PC-3 (cell line): ENCODE measurements around the gene AGRN. TPM values are rescaled to one million over a fixed set of nuclear protein-coding genes. Genes with fewer than 3 reads are reported as not detected.
"Not testable (repeated sequence)": the region's sequence is repeated elsewhere in the genome, so short reads cannot be mapped to it uniquely, and the experiment has no call there.

Source experiments
- ATAC-seq: fragments of 200-7000 bp; cut with Tn5 transposase; 2 replicates; pipeline ENCODE4 v1.9.1; 2020; ENCODE audit warnings: mild to moderate bottlenecking, moderate library complexity
- BruUV-seq: library from RNA; stranded (reverse); fragments of 400-500 nt; replicated peaks from 2 replicates; lab custom pipeline; 2021; lab: Mats Ljungman, UMichigan
- CTCF ChIA-PET: fragments of 300-600 bp; sonication (Branson Sonifier 250); formaldehyde crosslinking; loops from one replicate; lab custom pipeline; 2022; ENCODE audit warnings: antibody characterized with exemption; lab: Charles Lee
- POLR2A ChIA-PET: fragments of 300-600 bp; sonication (Branson Sonifier 250); formaldehyde crosslinking; loops from one replicate; lab custom pipeline; 2022; ENCODE audit warnings: antibody characterized with exemption; ENCODE audit not compliant: unreplicated experiment; lab: Charles Lee
- DNase-seq: peaks from one replicate; pipeline ENCODE4 v3.0.0-alpha.2; 2015
- H2AFZ ChIP-seq: fragments of 300-600 bp; sonication (generic); 2 replicates; pipeline ENCODE4 v1.6.0; 2016; ENCODE audit warnings: antibody characterized with exemption, low read length
- H3F3A ChIP-seq: fragments of 300-600 bp; sonication (generic); one replicate; pipeline ENCODE4 v1.6.0; 2017; ENCODE audit warnings: antibody characterized with exemption, low read length, control low read depth, mild to moderate bottlenecking; ENCODE audit not compliant: unreplicated experiment
- H3K27ac ChIP-seq: fragments of 300-600 bp; sonication (generic); 2 replicates; pipeline ENCODE4 v1.5.1; 2016; ENCODE audit warnings: mild to moderate bottlenecking, low read length
- H3K27me3 ChIP-seq: fragments of 300-600 bp; sonication (generic); 2 replicates; pipeline ENCODE4 v1.6.1; 2016; ENCODE audit warnings: low read length, mixed read lengths
- H3K36me3 ChIP-seq: fragments of 300-600 bp; sonication (generic); 2 replicates; pipeline ENCODE4 v1.6.1; 2016; ENCODE audit warnings: low read depth, mixed run types, low read length, mixed read lengths
- H3K4me1 ChIP-seq: fragments of 300-600 bp; sonication (generic); 2 replicates; pipeline ENCODE4 v1.5.1; 2016; ENCODE audit warnings: low read length; ENCODE audit not compliant: insufficient read depth
- H3K4me2 ChIP-seq: fragments of 300-600 bp; sonication (generic); 2 replicates; pipeline ENCODE4 v1.6.0; 2016; ENCODE audit warnings: low read length
- H3K4me3 ChIP-seq: fragments of 300-600 bp; sonication (generic); 2 replicates; pipeline ENCODE4 v1.5.1; 2016; ENCODE audit warnings: mild to moderate bottlenecking, low read length, mixed read lengths
- H3K79me2 ChIP-seq: fragments of 300-600 bp; sonication (generic); 2 replicates; pipeline ENCODE4 v1.6.1; 2017; ENCODE audit warnings: low read length, mixed read lengths
- H3K9ac ChIP-seq: fragments of 300-600 bp; sonication (generic); 2 replicates; pipeline ENCODE4 v1.6.0; 2016; ENCODE audit warnings: mild to moderate bottlenecking, low read length
- H3K9me2 ChIP-seq: fragments of 300-600 bp; sonication (generic); replicated peaks from 2 replicates; pipeline ENCODE4 v1.6.1; 2016; ENCODE audit warnings: mixed run types, low read length, mixed read lengths
- H3K9me3 ChIP-seq: fragments of 300-600 bp; sonication (generic); 2 replicates; pipeline ENCODE4 v1.6.1; 2016; ENCODE audit warnings: low read length, mixed read lengths
- H4K20me1 ChIP-seq: fragments of 300-600 bp; sonication (generic); 2 replicates; pipeline ENCODE4 v1.6.1; 2016; ENCODE audit warnings: low read length, mixed read lengths
- EZH2 ChIP-seq: fragments of 300-600 bp; sonication (generic); IDR thresholded peaks from one replicate; pipeline ENCODE4 v1.6.1; 2017; ENCODE audit warnings: antibody characterized with exemption, mild to moderate bottlenecking, low read length; ENCODE audit not compliant: unreplicated experiment
- EZH2phosphoT487 ChIP-seq: fragments of 300-600 bp; sonication (generic); IDR thresholded peaks from 2 replicates; pipeline ENCODE4 v1.6.1; 2018; ENCODE audit warnings: mild to moderate bottlenecking, antibody characterized with exemption, low read length, borderline replicate concordance
- intact Hi-C: fragments of 100-400 bp; cut with micrococcal nuclease; formaldehyde crosslinking; loops from 2 replicates; pipeline ENCODE4 v1.9.0; 2023
- total RNA-seq: library from RNA; depleted of rRNA; stranded (reverse); fragments of >200 nt; gene quantifications from 2 replicates; pipeline ENCODE4 v1.2.3, GENCODE V29; 2014
- TF ChIP-seq, protein P1 (sequence below): fragments of 300-600 bp; sonication (generic); conservative IDR thresholded peaks from 2 replicates; pipeline ENCODE4 v1.5.1; 2017; ENCODE audit warnings: antibody characterized with exemption, low read depth, mild to moderate bottlenecking, low read length

The AGRN gene
- total RNA-seq, 1 experiment from 2014 or later = 273 TPM

DNA sequence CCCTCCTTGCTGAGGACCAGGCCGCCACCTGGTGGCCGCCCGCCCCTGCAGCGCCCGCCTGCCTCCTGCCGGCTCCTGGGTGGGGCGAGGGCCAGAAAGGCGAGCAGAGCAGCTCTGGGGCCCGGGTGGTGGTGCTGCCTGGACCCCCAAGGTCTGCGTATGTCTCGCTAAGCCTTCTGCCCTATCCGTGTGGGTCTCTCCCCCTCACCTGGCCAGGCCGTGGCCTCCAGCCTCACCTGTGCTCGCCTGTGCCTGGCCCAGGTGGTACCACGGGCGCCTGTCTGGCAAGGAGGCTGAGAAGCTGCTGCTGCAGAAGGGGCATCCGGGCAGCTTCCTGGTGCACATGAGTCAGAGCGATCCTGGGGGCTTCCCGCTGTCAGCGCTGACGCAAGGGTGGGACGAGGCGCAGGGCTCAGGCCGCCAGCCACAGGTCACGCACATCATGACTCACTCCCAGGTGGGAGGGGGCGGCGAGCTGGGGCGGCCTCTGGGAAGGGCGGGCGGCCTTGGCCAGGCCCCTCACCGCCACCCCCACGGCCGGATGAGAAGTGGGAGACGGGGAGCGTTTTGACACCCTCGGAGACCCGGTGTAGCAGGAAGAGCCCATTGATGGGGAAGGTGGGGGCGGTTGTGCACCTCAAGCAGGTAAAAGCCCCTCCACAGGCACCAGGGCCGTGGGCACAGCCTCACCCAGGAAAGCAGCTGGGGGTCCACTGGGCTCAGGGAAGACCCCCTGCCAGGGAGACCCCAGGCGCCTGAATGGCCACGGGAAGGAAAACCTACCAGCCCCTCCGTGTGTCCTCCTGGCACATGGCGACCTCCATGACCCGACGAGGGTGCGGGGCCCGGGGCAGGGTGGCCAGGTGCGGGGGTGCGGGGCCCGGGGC is 44.3 kb downstream of the AGRN start:
- no peaks in the 10 kb centered on the region for H3K27me3 ChIP-seq
- H2AFZ ChIP-seq = no peak overlapping the region
- no peaks in the 10 kb centered on the region for H3K36me3 ChIP-seq
- ChIA-PET CTCF (interaction anchor here (0.6 to 3.1 kb wide), 11 partner anchors 15 to 228 kb away, joined by 3 to 23 read pairs (median 4); partner anchors contain the start of genes AGRN, ISG15, PERM1 and PLEKHN1), POLR2A (no interaction called here)
- no peaks in the 10 kb centered on the region for H4K20me1 ChIP-seq
- H3K27ac ChIP-seq = peak overlapping the region; percentile 87
- H3K9ac ChIP-seq = peak overlapping the region; percentile 70
- intact Hi-C loops = loop anchor here (2.0 to 10.0 kb wide), 3 partner anchors 49 to 551 kb away; partner anchors contain the start of gene MIB2
- no peaks in the 10 kb centered on the region for H3K9me3 ChIP-seq
- DNase-seq = peak; percentile 91
- no TSS peak for BruUV-seq
- peaks cover 3% of the 10 kb centered on the region; the same call in 1 of the 2 replicates for H3K79me2 ChIP-seq
- ATAC-seq = peak; percentile 23
- H3F3A ChIP-seq = peaks cover 6% of the 10 kb centered on the region
- H3K4me1 ChIP-seq = peaks cover 61% of the 10 kb centered on the region
- TF ChIP-seq, protein P1, sequence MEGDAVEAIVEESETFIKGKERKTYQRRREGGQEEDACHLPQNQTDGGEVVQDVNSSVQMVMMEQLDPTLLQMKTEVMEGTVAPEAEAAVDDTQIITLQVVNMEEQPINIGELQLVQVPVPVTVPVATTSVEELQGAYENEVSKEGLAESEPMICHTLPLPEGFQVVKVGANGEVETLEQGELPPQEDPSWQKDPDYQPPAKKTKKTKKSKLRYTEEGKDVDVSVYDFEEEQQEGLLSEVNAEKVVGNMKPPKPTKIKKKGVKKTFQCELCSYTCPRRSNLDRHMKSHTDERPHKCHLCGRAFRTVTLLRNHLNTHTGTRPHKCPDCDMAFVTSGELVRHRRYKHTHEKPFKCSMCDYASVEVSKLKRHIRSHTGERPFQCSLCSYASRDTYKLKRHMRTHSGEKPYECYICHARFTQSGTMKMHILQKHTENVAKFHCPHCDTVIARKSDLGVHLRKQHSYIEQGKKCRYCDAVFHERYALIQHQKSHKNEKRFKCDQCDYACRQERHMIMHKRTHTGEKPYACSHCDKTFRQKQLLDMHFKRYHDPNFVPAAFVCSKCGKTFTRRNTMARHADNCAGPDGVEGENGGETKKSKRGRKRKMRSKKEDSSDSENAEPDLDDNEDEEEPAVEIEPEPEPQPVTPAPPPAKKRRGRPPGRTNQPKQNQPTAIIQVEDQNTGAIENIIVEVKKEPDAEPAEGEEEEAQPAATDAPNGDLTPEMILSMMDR = peak; percentile 99
- TF ChIP-seq EZH2phosphoT487 (peak; percentile 78), EZH2 (no peak)
- peak overlapping the region; percentile 59 for H3K4me3 ChIP-seq
- no peaks in the 10 kb centered on the region for H3K9me2 ChIP-seq
- peak overlapping the region; percentile 86 for H3K4me2 ChIP-seq

DNA sequence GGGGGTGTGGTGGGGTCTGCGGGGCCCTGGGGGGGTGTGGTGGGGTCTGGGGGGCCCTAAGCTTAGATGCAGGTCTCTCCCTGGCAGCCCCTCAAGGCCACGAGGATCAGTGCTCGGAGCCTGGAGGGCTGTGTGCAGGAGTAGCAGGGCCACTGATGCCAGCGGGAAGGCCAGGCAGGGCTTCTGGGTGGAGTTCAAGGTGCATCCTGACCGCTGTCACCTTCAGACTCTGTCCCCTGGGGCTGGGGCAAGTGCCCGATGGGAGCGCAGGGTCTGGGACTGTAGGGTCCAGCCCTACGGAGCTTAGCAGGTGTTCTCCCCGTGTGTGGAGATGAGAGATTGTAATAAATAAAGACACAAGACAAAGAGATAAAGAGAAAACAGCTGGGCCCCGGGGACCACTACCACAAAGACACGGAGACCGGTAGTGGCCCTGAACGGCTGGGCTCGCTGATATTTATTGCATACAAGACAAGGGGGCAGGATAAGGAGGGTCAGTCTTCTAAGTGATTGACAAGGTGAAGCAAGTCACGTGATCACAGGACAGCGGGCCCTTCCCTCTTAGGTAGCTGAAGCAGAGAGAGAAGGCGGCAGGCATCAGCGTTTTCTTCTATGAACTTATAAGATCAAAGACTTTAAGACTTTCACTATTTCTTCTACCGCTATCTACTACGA is 45.5 kb downstream of the AGRN start:
- intact Hi-C loops = loop anchor here (10.0 kb wide), 1 partner anchor 549 kb away; the partner anchor contains the start of gene MIB2
- CTCF ChIA-PET = interaction anchor here (0.6 kb wide), 1 partner anchor 26 kb away, joined by 4 read pairs; no protein-coding TSS in a partner anchor
- ATAC-seq (no peak), DNase-seq (no peak)
- Histone ChIP-seq H3K27ac (no peak overlapping the region), H4K20me1 (no peaks in the 10 kb centered on the region), H3K36me3 (no peaks in the 10 kb centered on the region), H3K27me3 (no peaks in the 10 kb centered on the region), H2AFZ (no peak overlapping the region), H3K9me3 (no peaks in the 10 kb centered on the region), H3K4me1 (peaks cover 67% of the 10 kb centered on the region), H3K9ac (no peak overlapping the region), H3K4me3 (no peak overlapping the region), H3K9me2 (no peaks in the 10 kb centered on the region), H3F3A (peaks cover 6% of the 10 kb centered on the region), H3K79me2 (peaks cover under 1% of the 10 kb centered on the region; the same call in 1 of the 2 replicates), H3K4me2 (no peak overlapping the region)
- POLR2A ChIA-PET = no interaction called here
- TF ChIP-seq EZH2 (no peak), EZH2phosphoT487 (no peak)
- TF ChIP-seq, protein P1 = no peak
- BruUV-seq = no TSS peak

DNA sequence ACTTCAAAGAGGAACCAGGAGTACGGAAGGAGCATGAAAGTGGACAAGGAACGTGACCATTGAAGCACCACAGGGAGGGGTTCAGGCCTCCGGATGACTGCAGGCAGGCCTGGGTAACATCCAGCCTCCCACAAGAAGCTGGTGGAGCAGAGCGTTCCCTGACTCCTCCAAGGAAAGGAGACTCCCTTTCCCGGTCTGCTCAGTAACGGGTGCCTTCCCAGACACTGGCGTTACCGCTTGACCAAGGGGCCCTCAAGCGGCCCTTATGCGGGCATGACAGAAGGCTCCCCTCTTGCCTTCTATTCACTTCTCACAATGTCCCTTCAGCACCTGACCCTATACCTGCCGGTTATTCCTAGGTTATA is 46.0 kb downstream of the AGRN start:
- H3K27me3 ChIP-seq, H3K4me2 ChIP-seq, H3F3A ChIP-seq, DNase-seq, H4K20me1 ChIP-seq, BruUV-seq, H3K27ac ChIP-seq, H3K9me3 ChIP-seq, H3K79me2 ChIP-seq, H3K36me3 ChIP-seq, H3K9me2 ChIP-seq, CTCF ChIA-PET, H3K4me3 ChIP-seq, POLR2A ChIA-PET, ATAC-seq, H2AFZ ChIP-seq, H3K9ac ChIP-seq: not testable (repeated sequence)
- H3K4me1 ChIP-seq = peaks cover 69% of the 10 kb centered on the region
- intact Hi-C loops = loop anchor here (10.0 kb wide), 1 partner anchor 549 kb away; the partner anchor contains the start of gene MIB2
